GM18507 (cell line): Measurements from ENCODE around the gene LPP.

Source experiments
- DNase-seq: peaks from one replicate; pipeline ENCODE4 v3.0.0; 2011; ENCODE audit warnings: low read depth; ENCODE audit not compliant: insufficient read length; ENCODE audit errors: extremely low spot score
- FAIRE-seq: peaks from 2 replicates; lab custom pipeline; 2011; peaks lifted over from hg19 to GRCh38; lab: Jason Lieb, UNC

Gene LPP

GRCh38 chr3:188537606-188538005, 383.6 kb downstream of the LPP start:
- no peak for DNase-seq
- FAIRE-seq, result no peak

DNA sequence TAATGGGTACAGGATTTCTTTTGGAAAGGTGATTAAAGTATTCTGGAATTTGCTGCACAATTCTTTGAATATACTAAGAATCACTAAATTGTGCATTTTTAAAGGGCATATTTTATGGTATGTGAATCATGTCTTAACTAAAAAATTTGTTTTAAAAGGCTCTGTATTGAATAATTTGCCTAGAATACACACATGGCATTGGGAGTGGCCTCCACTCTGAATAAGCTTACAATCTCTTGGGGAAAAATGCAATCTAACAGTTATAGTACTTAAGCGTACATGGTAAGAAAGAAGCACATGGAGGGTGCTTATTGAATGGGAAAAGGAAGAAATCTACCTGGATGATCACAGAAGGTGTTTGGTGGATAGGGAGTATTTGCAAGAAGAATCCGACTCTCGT, 385.1 kb downstream of the LPP start:
- FAIRE-seq (no peak), DNase-seq (no peak)

- DNase-seq, result no peak
- no peak for FAIRE-seq
These were observed 385.8 kb downstream of the LPP start for GRCh38 chr3:188539631-188540194.

DNA sequence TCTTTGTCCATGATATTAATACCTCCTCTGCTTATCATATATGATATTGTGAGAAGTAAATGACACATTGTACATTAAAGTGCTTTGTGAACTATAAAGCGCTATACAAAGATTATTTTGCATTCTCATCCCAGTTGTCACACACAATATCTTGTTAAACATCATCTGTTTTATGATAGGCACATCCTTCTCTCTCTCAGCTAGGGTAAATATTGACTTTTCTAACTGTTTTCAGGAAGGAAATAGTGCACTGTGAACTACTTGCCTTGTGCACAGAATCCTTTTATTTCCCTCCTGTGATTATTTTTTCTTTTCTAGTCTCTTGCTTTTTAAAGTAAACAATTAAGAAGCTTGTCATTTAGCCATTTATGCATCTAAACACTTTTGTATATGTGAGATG, 388.2 kb downstream of the LPP start:
- FAIRE-seq, result no peak
- DNase-seq, result no peak

GRCh38 chr3:188544012-188544411, 390.1 kb downstream of the LPP start:
- DNase-seq (no peak), FAIRE-seq (no peak)

GRCh38 chr3:188546835-188547670, 393.1 kb downstream of the LPP start:
- FAIRE-seq, result no peak
- no peak for DNase-seq

- FAIRE-seq (no peak), DNase-seq (no peak)
These were observed 399.6 kb downstream of the LPP start for GRCh38 chr3:188553569-188553968.

- FAIRE-seq (no peak), DNase-seq (no peak)
These were observed 400.4 kb downstream of the LPP start for GRCh38 chr3:188554404-188554803.

DNA sequence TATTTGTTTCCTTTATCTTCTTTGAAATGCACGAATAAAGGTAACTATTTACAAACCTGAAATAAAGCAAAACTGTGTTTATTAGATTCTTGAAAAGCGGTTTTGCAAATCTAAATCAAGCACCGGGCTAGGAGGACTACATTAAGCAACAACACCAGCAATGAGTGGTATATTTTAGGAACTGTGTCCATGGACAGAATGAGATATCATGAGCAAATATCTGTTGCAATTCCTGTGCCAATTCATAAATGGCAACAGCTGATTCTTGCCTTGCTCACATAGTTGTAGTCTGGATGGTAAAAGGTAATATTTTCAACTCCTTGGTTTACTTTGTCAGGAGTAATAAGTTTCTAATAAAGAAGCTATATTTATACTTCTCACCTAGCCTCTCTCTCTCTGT, 403.3 kb downstream of the LPP start:
- no peak for DNase-seq
- no peak for FAIRE-seq

GRCh38 chr3:188558343-188559071, 404.6 kb downstream of the LPP start:
- no peak for DNase-seq
- no peak for FAIRE-seq

GRCh38 chr3:188559072-188559429, 405.1 kb downstream of the LPP start:
- FAIRE-seq (no peak), DNase-seq (no peak)

GRCh38 chr3:188559856-188560255, 405.9 kb downstream of the LPP start:
- DNase-seq, result no peak
- FAIRE-seq, result no peak

DNA sequence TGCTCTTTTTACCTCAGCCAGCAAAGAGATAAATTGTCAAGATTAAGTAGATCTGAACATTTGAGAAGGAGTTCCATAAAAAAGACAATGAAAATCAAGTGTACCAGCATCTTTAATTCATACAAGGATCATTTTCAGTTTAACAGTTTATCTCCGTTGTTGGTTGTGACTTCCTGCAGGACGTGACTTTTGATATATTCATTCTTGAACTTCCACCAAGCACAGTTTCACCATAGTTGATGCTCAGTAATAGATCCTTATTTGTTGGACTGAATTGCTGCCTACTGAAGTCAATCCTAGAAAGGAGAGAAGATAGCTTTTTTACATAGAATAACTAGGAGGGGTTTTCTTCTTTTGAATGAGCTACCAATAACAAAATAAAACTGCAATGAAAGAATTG, 408.2 kb downstream of the LPP start:
- FAIRE-seq, result no peak
- DNase-seq, result no peak

- FAIRE-seq, result no peak
- no peak for DNase-seq
These were observed 413.7 kb downstream of the LPP start for GRCh38 chr3:188567478-188568195.

DNA sequence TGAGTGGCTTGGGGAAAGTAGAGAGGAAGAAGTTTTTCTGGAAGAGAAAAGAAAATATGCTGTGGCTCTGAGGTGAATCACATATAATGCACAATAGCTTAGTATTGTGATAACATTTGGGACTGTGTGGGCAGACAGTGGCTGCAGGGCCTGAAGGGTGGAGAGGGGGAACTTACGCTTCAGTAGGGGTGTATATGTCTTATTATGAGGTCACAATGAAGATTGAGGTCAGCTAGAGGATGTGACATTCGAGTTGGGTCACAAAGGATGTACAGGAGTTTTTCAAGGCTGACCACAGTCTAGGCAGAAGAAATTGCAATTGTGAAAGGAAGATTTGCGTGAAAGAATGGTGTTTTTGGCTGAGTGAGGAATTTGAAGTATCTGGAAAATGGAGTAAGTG, 414.8 kb downstream of the LPP start:
- FAIRE-seq, result no peak
- DNase-seq, result no peak

- FAIRE-seq (no peak), DNase-seq (no peak)
These were observed 417.7 kb downstream of the LPP start for GRCh38 chr3:188571531-188572095.

- no peak for FAIRE-seq
- no peak for DNase-seq
These were observed 419.5 kb downstream of the LPP start for GRCh38 chr3:188573291-188573940.

- FAIRE-seq (no peak), DNase-seq (no peak)
These were observed 420.0 kb downstream of the LPP start for GRCh38 chr3:188573956-188574355.

- no peak for FAIRE-seq
These were observed 420.9 kb downstream of the LPP start for GRCh38 chr3:188574885-188575284.

More at GRCh38 chr3:188574885-188575284, 420.9 kb downstream of the LPP start:
- DNase-seq, result no peak
